ENCODE measurements around the gene C2CD3.

The C2CD3 gene

DNA sequence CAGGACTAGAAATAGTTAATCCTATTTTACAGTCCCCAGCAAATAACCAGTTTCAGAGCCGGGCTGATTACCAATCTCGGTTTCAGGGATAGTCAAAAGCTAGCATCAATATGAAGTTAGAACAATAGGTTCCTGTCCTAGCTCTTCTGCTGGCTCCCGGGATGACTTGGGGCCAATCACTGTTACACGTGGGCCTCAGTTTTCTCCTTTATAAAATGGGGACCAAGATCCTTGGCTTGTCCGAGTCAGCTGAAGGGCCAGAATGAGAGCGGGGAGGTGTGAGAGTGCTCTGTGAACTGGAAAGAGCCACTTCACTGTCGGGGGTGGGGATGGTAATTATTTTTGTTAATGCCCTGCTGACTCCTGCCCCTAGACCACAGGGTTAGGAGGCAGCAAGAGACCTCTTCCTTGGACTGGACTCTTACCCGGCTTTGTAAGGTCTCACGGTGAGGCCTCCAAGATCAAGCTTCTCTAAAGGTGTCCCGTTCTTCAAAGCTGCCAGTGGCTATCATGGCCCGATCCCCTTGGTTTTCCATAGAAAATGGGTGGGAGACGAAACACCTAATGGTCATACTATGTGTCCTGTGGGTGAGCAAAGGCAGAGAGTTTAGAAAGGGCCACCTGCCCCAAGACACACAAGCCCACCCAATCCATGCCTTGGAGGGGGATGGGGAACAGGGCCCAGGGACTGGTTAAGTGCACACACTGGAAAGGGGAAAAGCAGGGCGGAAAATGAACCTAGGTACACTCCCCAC is 189.6 kb downstream of the C2CD3 start:
- DNase-seq (ENCODE audit: low read depth), result no peak

GRCh38 chr11:73980001-73980961 is 190.5 kb downstream of the C2CD3 start:
- DNase-seq (ENCODE audit: low read depth), result no peak

GRCh38 chr11:73978576-73979086 is 192.2 kb downstream of the C2CD3 start:
- DNase-seq (ENCODE audit: low read depth), result no peak

DNA sequence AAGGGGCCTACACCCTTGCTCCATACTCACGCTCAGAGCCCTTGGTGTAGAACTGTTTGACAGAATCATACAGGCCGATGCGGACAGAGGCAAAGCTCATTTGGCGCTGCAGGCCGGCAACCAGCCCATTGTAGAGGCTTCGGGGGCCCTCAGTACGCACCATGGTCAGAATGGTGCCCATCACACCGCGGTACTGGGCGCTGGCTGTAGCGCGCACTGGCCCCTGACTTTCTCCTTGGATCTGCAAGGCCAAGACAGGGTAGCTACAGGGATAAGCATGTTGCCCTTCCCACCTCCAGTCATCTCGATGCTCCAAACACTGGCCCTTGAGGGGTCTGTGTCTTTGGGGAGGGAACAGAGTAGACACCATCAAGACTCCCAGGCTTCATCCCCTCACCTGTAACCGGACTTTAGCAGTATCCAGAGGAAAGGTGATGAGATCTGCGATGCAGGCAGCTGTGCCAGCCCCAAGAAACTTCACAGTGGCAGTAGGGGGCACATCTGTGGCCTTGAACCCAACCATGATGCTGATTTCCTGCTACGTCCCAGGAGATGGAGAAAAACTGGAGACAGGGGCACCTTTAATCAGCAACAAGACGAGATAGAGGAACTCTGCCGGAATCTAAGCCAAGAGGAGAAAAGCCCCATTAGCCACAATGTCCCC is 192.8 kb downstream of the C2CD3 start:
- DNase-seq (ENCODE audit: low read depth), result no peak

- DNase-seq (ENCODE audit: low read depth), result no peak
Observed at GRCh38 chr11:73976451-73977151, 194.2 kb downstream of the C2CD3 start.

DNA sequence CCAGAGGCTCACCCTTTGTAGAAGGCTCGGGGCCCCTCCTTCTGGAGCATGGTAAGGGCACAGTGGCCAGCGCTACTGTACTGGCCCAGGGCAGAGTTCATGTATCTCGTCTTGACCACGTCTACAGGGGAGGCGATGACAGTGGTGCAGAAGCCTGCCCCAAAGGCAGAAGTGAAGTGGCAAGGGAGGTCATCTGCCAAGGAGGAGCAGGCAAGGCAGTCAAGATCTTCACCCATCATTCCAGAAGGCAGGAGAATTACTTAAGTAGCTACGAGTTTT is 195.4 kb downstream of the C2CD3 start:
- no peak for DNase-seq (ENCODE audit: low read depth)

GRCh38 chr11:73974604-73975478 is 196.0 kb downstream of the C2CD3 start:
- no peak for DNase-seq (ENCODE audit: low read depth)

GRCh38 chr11:73972620-73973449 is 198.0 kb downstream of the C2CD3 start:
- DNase-seq (ENCODE audit: low read depth), result no peak

- no peak for DNase-seq (ENCODE audit: low read depth)
Observed at GRCh38 chr11:73972187-73972586, 198.6 kb downstream of the C2CD3 start.

DNA sequence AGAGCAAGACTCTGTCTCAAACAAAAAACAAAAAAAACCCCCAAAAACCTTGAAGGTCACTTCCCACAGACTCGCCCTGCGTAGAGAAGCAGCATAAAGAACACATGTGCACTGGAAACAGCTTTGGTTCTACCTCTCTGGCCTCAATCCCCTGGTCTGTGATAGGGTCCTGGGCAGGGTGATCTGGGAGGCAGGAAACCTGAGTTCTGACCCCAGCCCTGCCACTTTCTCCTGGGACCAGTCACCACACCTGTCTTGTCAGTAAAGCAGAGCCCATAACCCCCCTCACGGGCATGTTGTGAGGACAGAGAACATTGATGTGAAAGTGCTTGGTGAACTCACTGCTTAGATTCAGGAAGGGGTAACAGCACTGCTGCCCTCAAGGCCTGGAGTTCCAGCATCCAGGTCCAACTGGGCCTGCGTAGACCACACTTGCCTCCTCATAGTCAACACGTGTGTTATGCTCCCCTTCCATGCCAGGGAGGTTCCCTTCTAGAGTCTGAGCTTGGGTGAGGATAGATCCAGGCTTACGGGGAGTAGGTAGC is 199.6 kb downstream of the C2CD3 start:
- no peak for DNase-seq (ENCODE audit: low read depth)

GRCh38 chr11:73969991-73970800 is 200.6 kb downstream of the C2CD3 start:
- no peak for DNase-seq (ENCODE audit: low read depth)

DNA sequence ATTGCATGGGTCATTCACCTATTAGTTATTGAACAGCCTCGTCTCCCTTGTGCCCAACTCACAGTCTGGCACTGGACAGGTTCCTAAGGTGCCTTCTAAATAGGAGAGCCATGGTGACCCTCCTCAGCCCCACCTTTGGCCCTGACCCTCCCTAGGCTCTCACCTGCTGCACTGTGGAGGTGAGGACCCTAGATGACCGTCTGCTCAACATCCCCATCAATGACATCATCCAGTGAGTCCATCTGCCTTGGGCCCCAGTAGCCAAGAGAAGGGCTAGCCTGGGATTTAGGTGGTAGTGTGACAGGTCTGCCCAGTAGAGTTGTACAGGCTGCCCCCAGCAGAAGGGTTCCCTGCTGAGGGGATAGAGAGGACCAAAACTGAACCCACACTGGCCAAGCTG is 201.7 kb downstream of the C2CD3 start:
- DNase-seq (ENCODE audit: low read depth), result no peak

DNA sequence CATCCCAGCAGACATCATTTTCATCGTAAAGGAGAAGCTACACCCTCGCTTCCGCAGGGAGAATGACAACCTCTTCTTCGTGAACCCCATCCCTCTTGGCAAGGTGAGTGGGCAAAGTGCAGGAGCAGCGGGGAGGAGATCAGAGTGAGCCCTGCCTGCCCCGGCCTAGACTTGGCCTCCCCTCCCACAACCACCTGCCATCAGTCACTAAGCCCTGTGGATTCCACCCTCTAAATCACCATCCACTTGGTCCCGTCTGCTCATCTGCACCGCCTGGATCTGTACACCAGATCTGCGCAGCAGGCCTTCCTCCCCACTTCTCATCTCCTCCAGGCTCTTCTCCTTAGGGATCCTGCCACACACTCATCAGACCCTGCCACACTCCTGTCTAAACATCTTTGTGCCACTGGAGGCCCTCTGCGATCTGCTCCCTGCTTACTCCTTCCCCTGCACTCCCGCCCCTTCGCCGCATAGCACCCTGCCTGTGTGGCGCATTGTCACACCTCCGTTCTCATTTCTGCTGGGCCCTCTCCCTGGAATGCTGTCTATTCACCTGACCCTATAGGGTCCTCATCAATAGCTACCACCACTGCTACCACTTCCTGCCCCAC is 202.3 kb downstream of the C2CD3 start:
- DNase-seq (ENCODE audit: low read depth), result no peak

DNA sequence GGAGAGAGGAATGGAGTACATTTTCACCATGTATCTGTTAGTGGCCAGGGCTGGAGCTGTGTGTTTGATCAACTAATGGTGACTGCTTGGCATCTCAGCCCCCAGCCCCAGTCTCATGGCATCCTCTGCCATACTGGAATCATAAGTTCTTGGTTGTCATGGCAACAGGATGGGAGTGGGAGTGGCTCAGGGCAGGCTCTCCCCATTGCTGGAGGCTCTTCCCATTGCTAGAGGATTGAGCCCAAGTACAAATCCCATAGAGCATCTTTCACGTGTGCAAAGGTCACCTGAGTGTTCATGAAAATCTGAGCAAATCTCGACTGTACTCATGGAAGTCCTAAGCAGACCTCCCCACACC is 205.1 kb downstream of the C2CD3 start:
- no peak for DNase-seq (ENCODE audit: low read depth)

DNA sequence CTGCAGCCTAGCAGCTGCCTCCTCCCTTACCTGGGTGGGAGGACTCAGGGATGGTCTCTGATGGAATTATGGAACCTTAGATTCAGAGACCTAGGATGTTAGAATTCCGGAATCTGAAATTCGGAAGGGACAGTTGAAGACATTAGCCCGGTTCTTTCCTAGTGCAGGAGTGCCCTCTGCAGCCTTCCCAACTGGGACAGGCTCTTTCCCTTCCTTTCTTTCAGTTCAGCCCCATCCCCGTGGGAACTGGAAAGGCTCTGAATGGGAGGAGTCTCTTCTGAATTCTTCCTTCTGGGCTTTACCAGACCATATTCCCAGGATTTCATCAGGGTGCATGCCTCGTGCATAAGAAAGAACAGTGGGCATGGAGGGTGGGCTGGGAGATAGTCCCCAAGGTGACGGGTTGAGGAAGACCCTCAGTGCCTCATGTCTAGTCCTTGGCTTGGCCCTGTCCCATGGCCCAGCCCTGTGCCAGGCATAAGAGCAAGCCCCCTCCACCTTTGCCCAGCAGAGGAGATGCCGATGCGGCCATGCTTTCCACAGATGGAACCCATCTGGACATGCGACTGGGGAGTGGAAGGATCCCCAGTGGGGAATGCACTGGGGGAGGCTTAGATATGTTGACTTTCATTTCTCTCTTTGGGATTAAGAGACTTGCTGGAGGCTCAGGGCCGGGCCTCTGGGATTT is 205.6 kb downstream of the C2CD3 start:
- DNase-seq (ENCODE audit: low read depth), result no peak

DNA sequence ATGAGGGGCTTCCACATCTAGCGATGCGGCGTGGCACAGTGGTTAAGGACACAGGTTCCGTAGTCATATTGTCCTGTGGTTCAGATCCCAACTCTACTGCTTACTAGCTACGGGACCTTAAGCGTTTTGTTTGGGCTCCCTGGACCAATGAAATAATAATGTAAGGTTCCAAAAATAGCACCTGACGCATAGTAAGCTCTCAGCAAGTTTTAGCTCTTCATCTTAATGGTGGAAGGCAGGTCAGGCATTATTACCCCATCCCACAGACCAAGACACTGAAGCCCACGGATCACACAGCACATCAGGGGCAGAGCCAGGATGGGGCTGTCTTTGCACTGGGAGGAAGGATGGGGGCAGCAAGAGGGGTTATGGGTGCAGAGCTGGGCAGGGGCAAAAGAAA is 206.9 kb downstream of the C2CD3 start:
- no peak for DNase-seq (ENCODE audit: low read depth)

Data from non-pigmented ciliary epithelial cell (primary cell).